ENCODE data around the gene GLP1R.

Gene GLP1R

GRCh38 chr6:39062014-39062740, 13.6 kb downstream of the GLP1R start:
- DNase-seq (no peak), ATAC-seq (ENCODE audit: insufficient read depth, low read depth) (no peak)
- Histone ChIP-seq H3K79me2 (ENCODE audit: insufficient read depth, low read length) (no peaks in the 10 kb centered on the region), H3K9me3 (ENCODE audit: insufficient read depth, low read length, severe bottlenecking) (no peaks in the 10 kb centered on the region), H3K9ac (ENCODE audit: low read depth, low read length) (no peak overlapping the region), H2AFZ (ENCODE audit: low read depth, low read length) (no peak overlapping the region), H3K4me3 (ENCODE audit: low read depth in 1 of 2, low read length in 2 of 2) (no peak overlapping the region), H3K4me2 (ENCODE audit: insufficient read depth, low read length) (no peak overlapping the region), H3K27ac (ENCODE audit: low read length) (no peak overlapping the region), H3K4me1 (ENCODE audit: insufficient read depth, low read length) (no peaks in the 10 kb centered on the region), H4K20me1 (ENCODE audit: insufficient read depth, low read length) (peaks cover 11% of the 10 kb centered on the region), H3K36me3 (ENCODE audit: insufficient read depth, low read length) (peaks cover 18% of the 10 kb centered on the region; the same call in 1 of the 2 replicates), H3K27me3 (ENCODE audit: insufficient read depth, low read length, poor library complexity) (no peaks in the 10 kb centered on the region)
- TF ChIP-seq EZH2 (IDR thresholded peaks at IDR 0.05; ENCODE audit: borderline replicate concordance, low read depth, low read length, severe bottlenecking), result no peak
- no peak for TF ChIP-seq CTCF (IDR thresholded peaks at IDR 0.05; ENCODE audit: borderline replicate concordance, extremely low read depth, low read length, poor library complexity, severe bottlenecking)

GRCh38 chr6:39063526-39063925, 14.9 kb downstream of the GLP1R start:
- DNase-seq (no peak), ATAC-seq (ENCODE audit: insufficient read depth, low read depth) (no peak)
- no peaks in the 10 kb centered on the region for H3K27me3 ChIP-seq (ENCODE audit: insufficient read depth, low read length, poor library complexity)
- peaks cover 11% of the 10 kb centered on the region; the same call in 1 of the 2 replicates for H3K36me3 ChIP-seq (ENCODE audit: insufficient read depth, low read length)
- no peak overlapping the region for H3K9ac ChIP-seq (ENCODE audit: low read depth, low read length)
- H3K9me3 ChIP-seq (ENCODE audit: insufficient read depth, low read length, severe bottlenecking), result no peaks in the 10 kb centered on the region
- TF ChIP-seq CTCF (IDR thresholded peaks at IDR 0.05; ENCODE audit: borderline replicate concordance, extremely low read depth, low read length, poor library complexity, severe bottlenecking) (no peak), EZH2 (IDR thresholded peaks at IDR 0.05; ENCODE audit: borderline replicate concordance, low read depth, low read length, severe bottlenecking) (no peak)
- H3K27ac ChIP-seq (ENCODE audit: low read length), result no peak overlapping the region
- no peaks in the 10 kb centered on the region for H3K4me1 ChIP-seq (ENCODE audit: insufficient read depth, low read length)
- H4K20me1 ChIP-seq (ENCODE audit: insufficient read depth, low read length), result peaks cover 11% of the 10 kb centered on the region
- no peaks in the 10 kb centered on the region for H3K79me2 ChIP-seq (ENCODE audit: insufficient read depth, low read length)
- no peak overlapping the region for H3K4me2 ChIP-seq (ENCODE audit: insufficient read depth, low read length)
- no peak overlapping the region for H2AFZ ChIP-seq (ENCODE audit: low read depth, low read length)
- no peak overlapping the region for H3K4me3 ChIP-seq (ENCODE audit: low read depth in 1 of 2, low read length in 2 of 2)

- Histone ChIP-seq H3K9me3 (ENCODE audit: insufficient read depth, low read length, severe bottlenecking) (no peaks in the 10 kb centered on the region), H3K4me3 (ENCODE audit: low read depth in 1 of 2, low read length in 2 of 2) (no peak overlapping the region), H3K27me3 (ENCODE audit: insufficient read depth, low read length, poor library complexity) (no peaks in the 10 kb centered on the region), H2AFZ (ENCODE audit: low read depth, low read length) (no peak overlapping the region), H3K79me2 (ENCODE audit: insufficient read depth, low read length) (no peaks in the 10 kb centered on the region), H4K20me1 (ENCODE audit: insufficient read depth, low read length) (peaks cover 8% of the 10 kb centered on the region), H3K9ac (ENCODE audit: low read depth, low read length) (no peak overlapping the region), H3K27ac (ENCODE audit: low read length) (no peak overlapping the region), H3K36me3 (ENCODE audit: insufficient read depth, low read length) (peaks cover 5% of the 10 kb centered on the region; the same call in 1 of the 2 replicates), H3K4me2 (ENCODE audit: insufficient read depth, low read length) (no peak overlapping the region), H3K4me1 (ENCODE audit: insufficient read depth, low read length) (no peaks in the 10 kb centered on the region)
- ATAC-seq (ENCODE audit: insufficient read depth, low read depth), result no peak
- DNase-seq, result no peak
- TF ChIP-seq CTCF (IDR thresholded peaks at IDR 0.05; ENCODE audit: borderline replicate concordance, extremely low read depth, low read length, poor library complexity, severe bottlenecking), result no peak
- TF ChIP-seq EZH2 (IDR thresholded peaks at IDR 0.05; ENCODE audit: borderline replicate concordance, low read depth, low read length, severe bottlenecking), result no peak
Observed at GRCh38 chr6:39065561-39065960, 17.0 kb downstream of the GLP1R start.

Measured in DND-41 (cell line).